Measurements from ENCODE around the gene WDR70.

Gene WDR70

DNA sequence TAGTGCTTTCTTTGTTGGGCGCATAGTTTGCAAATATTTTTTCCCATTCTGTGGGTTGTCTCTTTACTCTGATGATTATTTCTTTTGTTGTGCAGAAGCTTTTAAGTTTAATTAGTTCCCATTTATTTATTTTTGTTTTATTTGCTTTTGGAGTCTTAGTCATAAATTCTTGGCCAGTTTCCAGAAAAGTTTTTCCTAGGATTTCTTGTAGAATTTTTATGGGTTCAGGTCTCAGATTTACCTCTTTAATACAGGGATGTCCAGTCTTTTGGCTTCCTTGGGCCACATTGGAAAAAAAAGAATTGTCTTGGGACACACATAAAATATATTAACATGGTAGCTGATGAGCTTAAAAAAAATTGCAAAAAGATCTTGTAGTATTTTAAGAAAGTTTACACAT, 122.0 kb downstream of the WDR70 start:
- Histone ChIP-seq H3K9me3 (ENCODE audit: insufficient read depth, low read length) (no peaks in the 10 kb centered on the region), H3K9me2 (replicated peaks; ENCODE audit: insufficient read depth, low read length) (no peaks in the 10 kb centered on the region), H3K36me3 (ENCODE audit: low read length) (no peaks in the 10 kb centered on the region), H3F3A (ENCODE audit: insufficient read depth) (no peaks in the 10 kb centered on the region), H3K4me2 (ENCODE audit: low read depth, low read length, poor library complexity, severe bottlenecking) (no peak overlapping the region), H4K20me1 (ENCODE audit: low read depth, low read length) (no peaks in the 10 kb centered on the region), H3K4me3 (ENCODE audit: insufficient read depth, low read length, poor library complexity, severe bottlenecking) (no peak overlapping the region), H3K27ac (ENCODE audit: low read depth, low read length) (no peak overlapping the region), H3K79me2 (ENCODE audit: insufficient read depth, low read length) (no peaks in the 10 kb centered on the region), H3K9ac (ENCODE audit: low read length) (no peak overlapping the region), H2AFZ (ENCODE audit: low read depth, low read length, severe bottlenecking) (no peak overlapping the region), H3K27me3 (ENCODE audit: low read length) (no peaks in the 10 kb centered on the region)
- no peak for TF ChIP-seq EZH2phosphoT487 (conservative IDR thresholded peaks at IDR 0.05; ENCODE audit: low read length)
- TF ChIP-seq, protein P1, sequence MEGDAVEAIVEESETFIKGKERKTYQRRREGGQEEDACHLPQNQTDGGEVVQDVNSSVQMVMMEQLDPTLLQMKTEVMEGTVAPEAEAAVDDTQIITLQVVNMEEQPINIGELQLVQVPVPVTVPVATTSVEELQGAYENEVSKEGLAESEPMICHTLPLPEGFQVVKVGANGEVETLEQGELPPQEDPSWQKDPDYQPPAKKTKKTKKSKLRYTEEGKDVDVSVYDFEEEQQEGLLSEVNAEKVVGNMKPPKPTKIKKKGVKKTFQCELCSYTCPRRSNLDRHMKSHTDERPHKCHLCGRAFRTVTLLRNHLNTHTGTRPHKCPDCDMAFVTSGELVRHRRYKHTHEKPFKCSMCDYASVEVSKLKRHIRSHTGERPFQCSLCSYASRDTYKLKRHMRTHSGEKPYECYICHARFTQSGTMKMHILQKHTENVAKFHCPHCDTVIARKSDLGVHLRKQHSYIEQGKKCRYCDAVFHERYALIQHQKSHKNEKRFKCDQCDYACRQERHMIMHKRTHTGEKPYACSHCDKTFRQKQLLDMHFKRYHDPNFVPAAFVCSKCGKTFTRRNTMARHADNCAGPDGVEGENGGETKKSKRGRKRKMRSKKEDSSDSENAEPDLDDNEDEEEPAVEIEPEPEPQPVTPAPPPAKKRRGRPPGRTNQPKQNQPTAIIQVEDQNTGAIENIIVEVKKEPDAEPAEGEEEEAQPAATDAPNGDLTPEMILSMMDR (IDR thresholded peaks at IDR 0.05; ENCODE audit: insufficient read depth, low read length, poor library complexity, severe bottlenecking): no peak

DNA sequence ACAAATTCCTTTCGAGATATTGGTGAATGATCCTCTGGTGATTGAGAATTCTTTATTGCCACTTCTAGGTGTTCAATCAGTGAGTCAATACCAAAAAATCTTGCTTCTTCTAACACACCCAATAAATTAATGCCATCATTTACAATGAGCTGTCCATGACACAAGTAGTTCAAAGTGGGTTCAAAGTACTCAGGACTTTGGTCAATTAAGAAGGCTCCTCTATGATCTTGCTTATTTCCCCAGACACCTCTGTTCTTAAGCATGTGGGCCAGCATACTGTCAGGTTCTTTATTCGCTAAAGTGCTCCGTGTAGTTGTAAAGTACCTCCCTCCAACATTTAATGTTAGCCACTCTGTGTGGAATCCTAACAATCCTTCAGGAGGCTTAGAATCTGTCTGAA, 127.1 kb downstream of the WDR70 start:
- Histone ChIP-seq H3K4me2 (ENCODE audit: low read depth, low read length, poor library complexity, severe bottlenecking) (no peak overlapping the region), H3K79me2 (ENCODE audit: insufficient read depth, low read length) (no peaks in the 10 kb centered on the region), H4K20me1 (ENCODE audit: low read depth, low read length) (no peaks in the 10 kb centered on the region), H3F3A (ENCODE audit: insufficient read depth) (no peaks in the 10 kb centered on the region), H3K9me3 (ENCODE audit: insufficient read depth, low read length) (no peaks in the 10 kb centered on the region), H3K4me3 (ENCODE audit: insufficient read depth, low read length, poor library complexity, severe bottlenecking) (no peak overlapping the region), H3K9me2 (replicated peaks; ENCODE audit: insufficient read depth, low read length) (no peaks in the 10 kb centered on the region), H3K9ac (ENCODE audit: low read length) (no peak overlapping the region), H2AFZ (ENCODE audit: low read depth, low read length, severe bottlenecking) (no peak overlapping the region), H3K36me3 (ENCODE audit: low read length) (no peaks in the 10 kb centered on the region), H3K27me3 (ENCODE audit: low read length) (no peaks in the 10 kb centered on the region), H3K27ac (ENCODE audit: low read depth, low read length) (no peak overlapping the region)
- TF ChIP-seq, protein P1 (IDR thresholded peaks at IDR 0.05; ENCODE audit: insufficient read depth, low read length, poor library complexity, severe bottlenecking): no peak
- TF ChIP-seq EZH2phosphoT487 (conservative IDR thresholded peaks at IDR 0.05; ENCODE audit: low read length): no peak

DNA sequence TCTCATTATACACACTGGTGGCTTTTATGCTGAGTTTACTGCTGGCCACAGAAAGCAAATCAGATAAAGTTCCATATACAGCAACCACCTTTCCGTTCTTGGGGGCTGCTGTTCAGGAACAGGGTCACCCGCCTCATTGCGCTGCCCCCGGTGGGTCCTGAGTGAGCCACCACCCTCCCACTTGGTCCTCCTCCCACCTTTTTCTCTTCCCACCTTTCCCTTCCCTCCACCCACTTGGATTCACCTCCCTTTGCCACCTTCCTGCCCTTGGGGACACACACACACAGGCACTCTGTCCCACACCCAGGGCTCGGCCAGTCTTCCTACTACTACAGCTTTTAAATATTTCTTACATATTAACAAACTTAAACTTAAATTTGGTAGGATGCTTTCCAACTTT, 127.6 kb downstream of the WDR70 start:
- H2AFZ ChIP-seq (ENCODE audit: low read depth, low read length, severe bottlenecking): no peak overlapping the region
- no peaks in the 10 kb centered on the region for H3K27me3 ChIP-seq (ENCODE audit: low read length)
- H3K4me2 ChIP-seq (ENCODE audit: low read depth, low read length, poor library complexity, severe bottlenecking): no peak overlapping the region
- no peaks in the 10 kb centered on the region for H4K20me1 ChIP-seq (ENCODE audit: low read depth, low read length)
- no peak overlapping the region for H3K4me3 ChIP-seq (ENCODE audit: insufficient read depth, low read length, poor library complexity, severe bottlenecking)
- TF ChIP-seq EZH2phosphoT487 (conservative IDR thresholded peaks at IDR 0.05; ENCODE audit: low read length): no peak
- TF ChIP-seq, protein P1 (IDR thresholded peaks at IDR 0.05; ENCODE audit: insufficient read depth, low read length, poor library complexity, severe bottlenecking): no peak
- H3K36me3 ChIP-seq (ENCODE audit: low read length): no peaks in the 10 kb centered on the region
- no peak overlapping the region for H3K27ac ChIP-seq (ENCODE audit: low read depth, low read length)
- no peaks in the 10 kb centered on the region for H3K9me2 ChIP-seq (replicated peaks; ENCODE audit: insufficient read depth, low read length)
- no peaks in the 10 kb centered on the region for H3K79me2 ChIP-seq (ENCODE audit: insufficient read depth, low read length)
- H3K9ac ChIP-seq (ENCODE audit: low read length): no peak overlapping the region
- no peaks in the 10 kb centered on the region for H3K9me3 ChIP-seq (ENCODE audit: insufficient read depth, low read length)
- H3F3A ChIP-seq (ENCODE audit: insufficient read depth): no peaks in the 10 kb centered on the region
